CD4-positive, CD25-positive, alpha-beta regulatory T cell (primary cell): Measurements from ENCODE around the gene COL4A5. TPM values are rescaled to one million over a fixed set of nuclear protein-coding genes. Genes with fewer than 3 reads are reported as not detected.

Experiments
- ATAC-seq, 2 donors: fragments of 150-1000 bp; cut with Tn5 transposase; one replicate each; pipeline ENCODE4 v1.10.0; 2021; ENCODE audit warnings: low read depth in 2 of 2, moderate number of reproducible peaks in 2 of 2, moderate library complexity in 1 of 2
- DNase-seq, 3 donors: peaks; one replicate each; pipeline versions ENCODE4 v3.0.0 to v3.0.0-alpha.2; 2012 to 2022; ENCODE audit warnings: mixed read lengths in 1 of 3
- H3K27ac ChIP-seq: one replicate; pipeline ENCODE4 v1.7.0; 2013; ENCODE audit warnings: mild to moderate bottlenecking, low read length; ENCODE audit not compliant: insufficient read depth, poor library complexity, severe bottlenecking
- H3K27me3 ChIP-seq: one replicate; pipeline ENCODE4 v1.7.0; 2013; ENCODE audit warnings: low read length; ENCODE audit not compliant: control insufficient read depth, insufficient read depth
- H3K36me3 ChIP-seq: one replicate; pipeline ENCODE4 v1.7.0; 2013; ENCODE audit warnings: mild to moderate bottlenecking, low read length, moderate library complexity; ENCODE audit not compliant: control insufficient read depth, insufficient read depth
- H3K4me1 ChIP-seq: 2 replicates; pipeline ENCODE4 v1.7.0; 2013; ENCODE audit warnings: mild to moderate bottlenecking, low read length; ENCODE audit not compliant: insufficient read depth, control insufficient read depth, poor library complexity, severe bottlenecking
- H3K4me3 ChIP-seq: one replicate; pipeline ENCODE4 v1.7.0; 2013; ENCODE audit warnings: low read depth, mild to moderate bottlenecking, low read length, moderate library complexity
- H3K9me3 ChIP-seq, 2 experiments: 1 replicate in 1 of 2; 2 replicates in 1 of 2; pipeline ENCODE4 v1.7.0; 2013; ENCODE audit warnings: low read length in 2 of 2, mild to moderate bottlenecking in 1 of 2, moderate library complexity in 1 of 2; ENCODE audit not compliant: control insufficient read depth in 2 of 2
- H3K27ac Mint-ChIP-seq, 3 donors: one replicate each; pipeline ENCODE4 v1.8.0; 2020 to 2022; ENCODE audit warnings: mild to moderate bottlenecking in 3 of 3, mixed read lengths in 3 of 3, moderate library complexity in 2 of 3
- H3K27me3 Mint-ChIP-seq: one replicate; pipeline ENCODE4 v1.8.0; 2022; ENCODE audit warnings: mild to moderate bottlenecking, mixed read lengths
- H3K36me3 Mint-ChIP-seq: one replicate; pipeline ENCODE4 v1.8.0; 2020; ENCODE audit warnings: mixed read lengths
- H3K4me1 Mint-ChIP-seq, 4 donors: one replicate each; pipeline ENCODE4 v1.8.0; 2020 to 2022; ENCODE audit warnings: mixed read lengths in 4 of 4, mild to moderate bottlenecking in 1 of 4
- H3K4me3 Mint-ChIP-seq, 4 donors: one replicate each; pipeline ENCODE4 v1.8.0; 2020 to 2022; ENCODE audit warnings: mild to moderate bottlenecking in 4 of 4, mixed read lengths in 4 of 4, moderate library complexity in 3 of 4
- H3K9me3 Mint-ChIP-seq, 7 donors: one replicate each; pipeline ENCODE4 v1.8.0; 2020 to 2022; ENCODE audit warnings: mixed read lengths in 7 of 7, mild to moderate bottlenecking in 3 of 7, moderate library complexity in 2 of 7
- polyA plus RNA-seq, 4 donors: library from polyadenylated mRNA; unstranded; fragments of 300-500 nt; fragmentation: Illumina TruSeq; gene quantifications; one replicate each; pipeline ENCODE4 v1.2.3, GENCODE V29; 2021
- total RNA-seq: library from RNA; stranded (reverse); gene quantifications from one replicate; pipeline ENCODE4 v1.2.3, GENCODE V29; 2022

Gene COL4A5
- total and polyA plus RNA-seq, 5 donors from 2014 or later = 0.02 TPM; not detected in 4

DNA sequence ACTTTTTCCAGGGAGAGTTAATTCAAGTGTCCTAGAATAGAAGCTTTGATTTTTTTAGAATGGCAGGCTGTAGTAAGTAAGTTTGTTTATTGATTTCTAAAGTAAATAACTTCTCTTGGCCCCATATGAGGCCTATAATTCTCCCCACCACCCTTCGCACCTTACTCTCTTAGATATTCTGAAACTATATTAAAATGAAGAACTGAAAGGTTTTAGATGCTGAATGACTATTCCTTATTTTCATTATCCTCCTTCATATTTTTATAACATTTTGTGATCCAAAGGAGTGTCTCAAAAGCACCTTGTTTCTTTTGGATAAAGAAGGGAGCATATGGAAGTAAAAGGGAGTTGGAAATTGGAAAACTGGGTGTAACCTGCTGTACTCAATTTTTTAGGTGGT, 226.5 kb downstream of the COL4A5 start:
- no peak for ATAC-seq
- H3K27me3 ChIP-seq = no peaks in the 10 kb centered on the region
- H3K27ac Mint-ChIP-seq = no peak overlapping the region
- H3K36me3 ChIP-seq = no peaks in the 10 kb centered on the region
- no peaks in the 10 kb centered on the region for H3K4me1 ChIP-seq
- H3K27ac ChIP-seq = no peak overlapping the region
- no peak overlapping the region for H3K4me3 Mint-ChIP-seq
- H3K4me3 ChIP-seq = no peak overlapping the region
- H3K27me3 Mint-ChIP-seq = no peaks in the 10 kb centered on the region
- no peaks in the 10 kb centered on the region for H3K4me1 Mint-ChIP-seq
- H3K36me3 Mint-ChIP-seq = no peaks in the 10 kb centered on the region
- no peaks in the 10 kb centered on the region for H3K9me3 ChIP-seq
- DNase-seq = no peak
- H3K9me3 Mint-ChIP-seq = no peaks in the 10 kb centered on the region

DNA sequence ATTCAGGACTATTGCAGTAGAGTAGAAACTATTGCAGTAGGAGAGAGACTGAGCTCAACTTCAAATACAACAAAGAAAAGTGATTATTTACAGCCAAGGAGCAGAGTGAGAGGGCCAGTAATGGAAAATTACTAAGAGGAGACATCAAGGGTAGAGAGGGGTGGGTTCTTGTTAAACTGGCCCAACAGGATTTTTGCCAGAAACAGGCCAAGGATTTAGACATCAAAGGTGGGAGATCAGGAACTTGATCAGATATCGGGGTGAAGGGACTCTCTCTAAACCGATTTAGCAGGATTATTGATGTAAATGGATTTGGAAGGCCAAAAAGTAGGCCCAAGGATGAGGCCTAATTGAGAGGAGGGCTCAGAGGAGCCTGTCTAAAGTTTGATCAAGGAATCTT, 231.9 kb downstream of the COL4A5 start:
- Mint-ChIP-seq H3K36me3 (no peaks in the 10 kb centered on the region), H3K27ac (no peak overlapping the region), H3K4me3 (no peak overlapping the region), H3K27me3 (no peaks in the 10 kb centered on the region), H3K9me3 (peaks cover 0 to 4% (median 0%) of the 10 kb centered on the region in 7 donors), H3K4me1 (no peaks in the 10 kb centered on the region)
- Histone ChIP-seq H3K27me3 (no peaks in the 10 kb centered on the region), H3K4me1 (no peaks in the 10 kb centered on the region), H3K4me3 (no peak overlapping the region), H3K36me3 (no peaks in the 10 kb centered on the region), H3K27ac (no peak overlapping the region), H3K9me3 (no peaks in the 10 kb centered on the region)
- ATAC-seq = no peak
- no peak for DNase-seq

DNA sequence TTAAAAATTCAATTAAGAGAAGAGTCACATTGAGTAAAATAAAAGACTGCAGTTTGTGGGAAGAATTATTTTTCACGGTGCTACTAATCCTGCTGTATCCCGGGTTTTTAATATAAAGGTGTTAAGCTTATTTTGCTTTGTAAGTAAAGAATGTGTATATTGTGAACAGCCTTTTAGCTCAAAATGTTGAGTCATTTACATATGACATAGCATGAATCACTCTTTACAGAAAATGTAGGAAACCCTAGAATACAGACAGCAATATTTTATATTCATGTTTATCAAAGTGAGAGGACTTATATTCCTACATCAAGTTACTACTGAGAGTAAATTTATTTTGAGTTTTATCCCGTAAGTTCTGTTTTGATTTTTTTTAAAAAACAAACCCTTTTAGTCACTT, 257.1 kb downstream of the COL4A5 start:
- H3K36me3 ChIP-seq = no peaks in the 10 kb centered on the region
- H3K4me3 Mint-ChIP-seq = no peak overlapping the region
- no peaks in the 10 kb centered on the region for H3K4me1 Mint-ChIP-seq
- H3K27me3 Mint-ChIP-seq = no peaks in the 10 kb centered on the region
- no peak overlapping the region for H3K4me3 ChIP-seq
- no peak for DNase-seq
- no peaks in the 10 kb centered on the region for H3K36me3 Mint-ChIP-seq
- no peak overlapping the region for H3K27ac ChIP-seq
- ATAC-seq = no peak
- H3K4me1 ChIP-seq = no peaks in the 10 kb centered on the region
- H3K27me3 ChIP-seq = no peaks in the 10 kb centered on the region
- no peak overlapping the region for H3K27ac Mint-ChIP-seq
- H3K9me3 Mint-ChIP-seq = peaks cover 0 to 4% (median 0%) of the 10 kb centered on the region in 7 donors
- H3K9me3 ChIP-seq = no peaks in the 10 kb centered on the region

DNA sequence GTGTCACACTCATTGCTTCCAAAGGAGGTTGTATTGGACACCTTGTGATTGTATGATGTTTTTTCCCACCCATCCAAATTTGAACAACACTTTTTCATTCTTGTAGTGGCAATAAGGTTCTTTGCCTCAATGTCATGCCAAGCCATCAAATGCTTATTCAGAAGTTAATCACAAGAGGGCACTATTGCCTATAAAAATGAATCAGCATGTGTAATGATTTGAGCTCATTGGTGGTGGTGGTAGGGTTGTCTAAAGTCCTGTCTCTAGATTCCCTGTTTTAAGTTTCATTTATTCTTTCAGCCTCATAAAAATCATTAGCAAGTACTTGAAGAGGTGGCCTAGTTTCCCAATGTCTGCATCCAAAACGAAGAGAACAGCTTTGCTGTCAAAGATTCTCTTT, 259.7 kb downstream of the COL4A5 start:
- H3K4me3 ChIP-seq = no peak overlapping the region
- H3K27me3 ChIP-seq = no peaks in the 10 kb centered on the region
- Mint-ChIP-seq H3K4me3 (no peak overlapping the region), H3K27ac (no peak overlapping the region), H3K27me3 (no peaks in the 10 kb centered on the region), H3K4me1 (no peaks in the 10 kb centered on the region), H3K36me3 (no peaks in the 10 kb centered on the region), H3K9me3 (peaks cover 0 to 4% (median 0%) of the 10 kb centered on the region in 7 donors)
- no peaks in the 10 kb centered on the region for H3K4me1 ChIP-seq
- DNase-seq (peak in 1 of 3 donors; percentile 1), ATAC-seq (no peak)
- H3K9me3 ChIP-seq = no peaks in the 10 kb centered on the region
- no peak overlapping the region for H3K27ac ChIP-seq
- H3K36me3 ChIP-seq = no peaks in the 10 kb centered on the region

DNA sequence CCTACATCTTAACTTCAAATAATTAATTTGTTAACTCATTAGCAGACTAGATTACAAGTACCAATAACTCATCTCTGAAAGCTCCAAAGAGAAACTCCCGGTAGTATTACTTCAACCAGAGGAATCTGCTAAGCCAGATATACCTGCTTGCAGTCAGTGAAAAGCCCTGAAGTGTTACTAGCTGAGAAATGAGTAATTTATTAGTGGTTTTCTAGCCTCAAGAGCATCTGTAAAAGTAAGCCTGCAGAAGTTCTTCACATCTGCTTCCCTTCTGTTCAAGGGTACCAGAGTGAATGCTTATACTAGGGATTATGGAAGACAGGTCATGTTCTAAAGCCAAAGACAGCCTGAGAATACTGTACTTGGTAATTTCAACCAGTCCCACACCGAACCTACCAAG, 262.0 kb downstream of the COL4A5 start:
- H3K27ac Mint-ChIP-seq = no peak overlapping the region
- Histone ChIP-seq H3K27me3 (no peaks in the 10 kb centered on the region), H3K27ac (no peak overlapping the region), H3K36me3 (no peaks in the 10 kb centered on the region), H3K4me3 (no peak overlapping the region), H3K4me1 (no peaks in the 10 kb centered on the region), H3K9me3 (no peaks in the 10 kb centered on the region)
- no peaks in the 10 kb centered on the region for H3K36me3 Mint-ChIP-seq
- no peak for DNase-seq
- no peak overlapping the region for H3K4me3 Mint-ChIP-seq
- no peaks in the 10 kb centered on the region for H3K4me1 Mint-ChIP-seq
- no peaks in the 10 kb centered on the region for H3K27me3 Mint-ChIP-seq
- ATAC-seq = no peak
- H3K9me3 Mint-ChIP-seq = peaks cover 0 to 5% (median 0%) of the 10 kb centered on the region in 7 donors

DNA sequence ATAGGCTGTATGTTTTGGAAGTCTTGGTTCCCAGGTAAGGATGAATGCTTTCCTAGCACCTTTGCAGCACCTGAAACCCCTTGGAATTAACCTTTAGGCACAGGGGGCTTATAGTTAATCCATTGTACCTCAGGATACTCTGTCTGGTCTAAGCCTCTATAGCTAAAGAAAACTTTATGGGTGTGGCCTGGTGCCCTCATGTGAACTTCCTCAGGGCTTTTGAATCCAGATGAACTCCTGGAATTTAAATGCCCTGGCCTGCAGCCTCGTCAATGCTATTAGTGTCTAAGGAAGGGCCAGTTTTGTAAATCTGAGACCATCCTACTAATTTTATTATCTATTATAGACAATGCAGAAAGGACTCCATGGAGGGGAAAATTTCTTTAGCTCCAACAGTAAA, 262.9 kb downstream of the COL4A5 start:
- DNase-seq = no peak
- H3K27ac Mint-ChIP-seq = no peak overlapping the region
- ATAC-seq = no peak
- no peak overlapping the region for H3K4me3 Mint-ChIP-seq
- Histone ChIP-seq H3K4me1 (no peaks in the 10 kb centered on the region), H3K9me3 (no peaks in the 10 kb centered on the region), H3K36me3 (no peaks in the 10 kb centered on the region), H3K27me3 (no peaks in the 10 kb centered on the region), H3K27ac (no peak overlapping the region), H3K4me3 (no peak overlapping the region)
- no peaks in the 10 kb centered on the region for H3K4me1 Mint-ChIP-seq
- no peaks in the 10 kb centered on the region for H3K36me3 Mint-ChIP-seq
- H3K9me3 Mint-ChIP-seq = peaks cover 0 to 5% (median 0%) of the 10 kb centered on the region in 7 donors
- H3K27me3 Mint-ChIP-seq = no peaks in the 10 kb centered on the region

DNA sequence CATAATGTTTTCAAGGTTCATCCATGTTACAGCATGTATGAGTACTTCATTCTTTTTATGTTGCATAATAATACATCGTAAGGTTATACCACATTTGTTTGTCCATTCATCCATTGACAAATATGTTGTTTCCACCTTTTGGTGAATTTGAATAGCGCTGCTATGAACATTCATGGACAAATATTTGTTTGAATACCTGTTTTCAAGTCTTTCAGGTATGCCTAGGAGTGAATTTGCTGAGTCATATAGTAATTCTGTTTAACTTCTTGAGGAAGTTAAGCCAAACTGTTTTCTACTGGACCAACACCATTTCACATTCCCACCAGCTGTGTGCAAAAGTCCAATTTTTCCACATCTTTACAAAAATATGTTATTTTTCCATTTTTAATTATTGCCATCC, 265.2 kb downstream of the COL4A5 start:
- no peak overlapping the region for H3K27ac Mint-ChIP-seq
- no peaks in the 10 kb centered on the region for H3K4me1 Mint-ChIP-seq
- Histone ChIP-seq H3K27me3 (no peaks in the 10 kb centered on the region), H3K36me3 (no peaks in the 10 kb centered on the region), H3K4me3 (no peak overlapping the region), H3K27ac (no peak overlapping the region), H3K4me1 (no peaks in the 10 kb centered on the region), H3K9me3 (no peaks in the 10 kb centered on the region)
- H3K27me3 Mint-ChIP-seq = no peaks in the 10 kb centered on the region
- no peak for ATAC-seq
- H3K9me3 Mint-ChIP-seq = peaks cover 0 to 4% (median 0%) of the 10 kb centered on the region in 7 donors
- DNase-seq = no peak
- H3K4me3 Mint-ChIP-seq = no peak overlapping the region
- H3K36me3 Mint-ChIP-seq = no peaks in the 10 kb centered on the region

DNA sequence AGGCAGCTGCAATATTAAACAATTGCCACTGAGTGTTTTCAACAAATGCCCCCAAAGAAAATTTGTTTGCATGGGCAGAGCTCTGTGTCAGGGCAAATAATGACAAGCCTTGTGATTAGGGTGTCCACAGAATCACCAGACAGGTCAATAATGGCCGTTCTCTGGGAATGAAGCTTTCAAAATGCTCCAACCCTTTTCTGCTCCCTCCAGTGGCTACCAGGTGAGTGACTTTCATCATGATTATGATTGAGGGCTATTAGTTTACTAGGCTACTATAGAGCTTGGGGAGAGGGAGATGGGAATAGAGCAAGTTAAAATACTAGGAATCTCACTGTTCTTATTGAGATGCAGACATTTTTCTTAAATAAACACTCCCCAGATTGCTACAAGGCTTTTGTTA, 273.2 kb downstream of the COL4A5 start:
- ATAC-seq (no peak), DNase-seq (no peak)
- Mint-ChIP-seq H3K27me3 (no peaks in the 10 kb centered on the region), H3K9me3 (peaks cover 0 to 11% (median 2%) of the 10 kb centered on the region in 7 donors), H3K4me1 (no peaks in the 10 kb centered on the region), H3K36me3 (no peaks in the 10 kb centered on the region), H3K27ac (no peak overlapping the region), H3K4me3 (no peak overlapping the region)
- H3K36me3 ChIP-seq = no peaks in the 10 kb centered on the region
- H3K4me1 ChIP-seq = no peaks in the 10 kb centered on the region
- no peak overlapping the region for H3K27ac ChIP-seq
- H3K4me3 ChIP-seq = no peak overlapping the region
- no peaks in the 10 kb centered on the region for H3K27me3 ChIP-seq
- H3K9me3 ChIP-seq = no peaks in the 10 kb centered on the region
